GM21576 (cell line): Measurements from ENCODE around the gene L3MBTL1.

Experiments
- ATAC-seq: cut with Tn5 transposase; IDR thresholded peaks from one replicate; pipeline ENCODE4 v1.9.1; 2021; ENCODE audit warnings: mild to moderate bottlenecking, moderate library complexity; ENCODE audit not compliant: unreplicated experiment

The L3MBTL1 gene

GRCh38 chr20:43507150-43508080 lies at the start of gene L3MBTL1:
L3MBTL1 (plus strand) TSS chr20:43507697; CDS start chr20:43513504, 5,807 bp downstream.
- no peak for ATAC-seq

GRCh38 chr20:43458422-43458924 lies 49.0 kb upstream of the L3MBTL1 start:
- ATAC-seq: peak; percentile 17

GRCh38 chr20:43459022-43459942 lies 48.2 kb upstream of the L3MBTL1 start:
- no peak for ATAC-seq

GRCh38 chr20:43460172-43460829 lies 47.2 kb upstream of the L3MBTL1 start:
- no peak for ATAC-seq

- no peak for ATAC-seq
Measured at GRCh38 chr20:43460830-43461200, 46.7 kb upstream of the L3MBTL1 start.

- no peak for ATAC-seq
Measured at GRCh38 chr20:43461894-43462659, 45.4 kb upstream of the L3MBTL1 start.

- no peak for ATAC-seq
Measured at GRCh38 chr20:43462660-43463526, 44.6 kb upstream of the L3MBTL1 start.

- no peak for ATAC-seq
Measured at GRCh38 chr20:43463527-43464218, 43.8 kb upstream of the L3MBTL1 start.

- ATAC-seq: no peak
Measured at GRCh38 chr20:43464219-43464790, 43.2 kb upstream of the L3MBTL1 start.

- no peak for ATAC-seq
Measured at GRCh38 chr20:43465625-43465943, 41.9 kb upstream of the L3MBTL1 start.

- ATAC-seq: no peak
Measured at GRCh38 chr20:43467589-43467988, 39.9 kb upstream of the L3MBTL1 start.

GRCh38 chr20:43472671-43473380 lies 34.7 kb upstream of the L3MBTL1 start:
- no peak for ATAC-seq

- no peak for ATAC-seq
Measured at GRCh38 chr20:43473381-43473704, 34.2 kb upstream of the L3MBTL1 start.

- ATAC-seq: no peak
Measured at GRCh38 chr20:43477193-43477592, 30.3 kb upstream of the L3MBTL1 start.

- ATAC-seq: no peak
Measured at GRCh38 chr20:43477619-43478018, 29.9 kb upstream of the L3MBTL1 start.

GRCh38 chr20:43490038-43490437 lies 17.5 kb upstream of the L3MBTL1 start:
- ATAC-seq: no peak

- peak; percentile 93 for ATAC-seq
Measured at GRCh38 chr20:43492101-43492500, 15.4 kb upstream of the L3MBTL1 start.

- no peak for ATAC-seq
Measured at GRCh38 chr20:43495388-43495787, 12.1 kb upstream of the L3MBTL1 start.
